ENCODE data around the gene CHPF.

DNA sequence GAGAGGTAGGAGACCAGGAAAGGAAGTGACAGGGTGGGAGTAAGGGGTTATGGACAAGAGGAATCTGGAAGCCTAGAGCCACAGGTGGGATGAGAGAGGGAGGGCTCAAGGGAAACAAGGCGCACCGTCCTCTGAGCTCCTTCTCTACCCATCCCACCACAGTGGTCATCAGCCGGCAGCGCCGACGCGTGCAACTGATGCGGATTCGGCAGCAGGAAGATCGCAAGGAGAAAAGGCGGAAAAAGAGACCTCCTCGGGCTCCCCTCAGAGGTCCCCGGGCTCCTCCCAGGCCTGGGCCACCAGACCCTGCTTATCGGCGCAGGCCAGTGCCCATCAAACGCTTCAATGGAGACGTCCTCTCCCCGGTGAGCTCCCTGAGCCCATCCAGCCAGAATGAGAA lies 5.4 kb upstream of the CHPF start:
- TF ChIP-seq, protein P1, sequence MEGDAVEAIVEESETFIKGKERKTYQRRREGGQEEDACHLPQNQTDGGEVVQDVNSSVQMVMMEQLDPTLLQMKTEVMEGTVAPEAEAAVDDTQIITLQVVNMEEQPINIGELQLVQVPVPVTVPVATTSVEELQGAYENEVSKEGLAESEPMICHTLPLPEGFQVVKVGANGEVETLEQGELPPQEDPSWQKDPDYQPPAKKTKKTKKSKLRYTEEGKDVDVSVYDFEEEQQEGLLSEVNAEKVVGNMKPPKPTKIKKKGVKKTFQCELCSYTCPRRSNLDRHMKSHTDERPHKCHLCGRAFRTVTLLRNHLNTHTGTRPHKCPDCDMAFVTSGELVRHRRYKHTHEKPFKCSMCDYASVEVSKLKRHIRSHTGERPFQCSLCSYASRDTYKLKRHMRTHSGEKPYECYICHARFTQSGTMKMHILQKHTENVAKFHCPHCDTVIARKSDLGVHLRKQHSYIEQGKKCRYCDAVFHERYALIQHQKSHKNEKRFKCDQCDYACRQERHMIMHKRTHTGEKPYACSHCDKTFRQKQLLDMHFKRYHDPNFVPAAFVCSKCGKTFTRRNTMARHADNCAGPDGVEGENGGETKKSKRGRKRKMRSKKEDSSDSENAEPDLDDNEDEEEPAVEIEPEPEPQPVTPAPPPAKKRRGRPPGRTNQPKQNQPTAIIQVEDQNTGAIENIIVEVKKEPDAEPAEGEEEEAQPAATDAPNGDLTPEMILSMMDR (IDR thresholded peaks at IDR 0.05 in 4 of 5, conservative IDR thresholded peaks at IDR 0.05 in 1 of 5) = no peak
- no peak for TF ChIP-seq POLR2A (IDR thresholded peaks at IDR 0.05)

Data from gastrocnemius medialis (tissue), 4 donors.